Islet precursor cell (in vitro differentiated cells): ENCODE results near the gene AFDN.

ENCODE experiments used
- DNase-seq: peaks from one replicate; pipeline ENCODE4 v3.0.0-alpha.2; 2018

Gene AFDN

DNA sequence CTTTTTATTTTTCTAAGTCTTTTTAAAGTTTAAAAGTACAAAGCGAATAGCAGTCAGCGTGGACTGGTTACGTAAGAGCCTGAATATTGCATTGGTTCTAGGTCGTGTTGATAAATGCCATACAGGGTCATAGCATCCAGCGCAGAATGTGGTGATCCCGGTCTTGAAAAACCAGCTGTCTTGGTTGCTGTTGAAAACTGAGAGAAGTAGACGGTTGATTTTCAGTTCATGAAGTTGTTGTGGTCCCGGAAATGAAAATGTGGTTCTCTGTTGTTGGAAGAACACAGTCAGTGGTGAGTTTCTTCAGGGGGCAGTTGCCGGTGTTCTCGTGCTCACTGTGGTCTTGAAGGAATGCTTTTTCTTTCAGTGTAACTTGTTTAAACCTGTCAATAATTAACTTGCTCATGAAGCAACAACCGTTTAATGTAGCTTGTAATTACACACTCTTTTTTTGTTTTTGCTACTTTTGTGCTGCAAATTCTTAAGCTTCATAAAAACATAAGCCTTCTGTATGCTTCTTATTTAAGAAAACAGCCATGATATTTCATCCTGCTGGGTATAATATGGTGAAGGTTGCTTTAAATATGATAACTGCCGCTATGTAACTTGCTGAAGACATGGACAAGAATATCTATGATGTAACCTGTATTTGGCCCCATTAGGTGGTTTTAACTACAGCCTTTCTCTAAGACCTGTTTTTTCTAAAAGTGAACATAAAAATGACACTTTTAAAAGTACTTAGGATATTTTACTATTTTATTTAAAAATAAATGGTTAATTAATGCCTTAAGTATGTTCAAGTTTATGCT is 106.0 kb downstream of the AFDN start:
- no peak for DNase-seq

DNA sequence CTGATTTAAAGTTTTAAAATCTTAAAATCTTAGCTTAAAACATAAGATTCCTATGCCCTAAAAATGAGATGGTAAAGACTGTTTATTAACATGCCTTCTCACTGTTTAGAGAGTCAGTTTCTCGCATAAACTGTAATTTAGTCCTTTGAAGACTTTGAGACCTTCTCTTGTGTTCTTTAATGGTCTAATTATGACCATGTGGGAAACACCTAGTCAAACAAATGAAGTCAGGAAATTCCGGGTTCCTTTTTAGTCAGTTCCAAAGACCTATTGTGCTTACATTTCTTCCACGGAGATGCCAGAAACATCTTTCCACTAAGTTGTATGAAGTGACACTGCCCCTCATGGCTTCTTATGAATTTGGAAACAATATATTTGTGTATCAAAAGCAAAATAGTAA is 106.6 kb downstream of the AFDN start:
- DNase-seq = no peak

DNA sequence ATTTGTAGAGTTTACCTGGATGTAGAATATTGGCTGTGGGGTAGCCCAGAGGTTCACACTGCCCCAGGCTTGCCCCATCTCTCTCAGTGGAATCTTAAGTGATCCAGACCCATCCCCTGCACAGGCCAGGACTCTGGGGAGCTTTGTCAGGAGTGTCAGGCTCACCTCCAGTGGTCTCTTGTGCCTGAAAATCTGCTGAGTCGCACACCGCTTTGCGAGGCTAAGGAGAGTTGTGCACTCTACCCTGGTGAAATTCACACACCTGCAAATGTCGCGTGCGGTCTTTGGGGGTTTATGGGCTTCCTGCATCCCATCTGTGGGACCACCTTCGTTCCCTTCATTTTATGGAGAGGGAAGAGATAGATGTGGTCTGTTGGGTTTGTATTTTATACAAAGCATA is 107.1 kb downstream of the AFDN start:
- peak; percentile 83 for DNase-seq

DNA sequence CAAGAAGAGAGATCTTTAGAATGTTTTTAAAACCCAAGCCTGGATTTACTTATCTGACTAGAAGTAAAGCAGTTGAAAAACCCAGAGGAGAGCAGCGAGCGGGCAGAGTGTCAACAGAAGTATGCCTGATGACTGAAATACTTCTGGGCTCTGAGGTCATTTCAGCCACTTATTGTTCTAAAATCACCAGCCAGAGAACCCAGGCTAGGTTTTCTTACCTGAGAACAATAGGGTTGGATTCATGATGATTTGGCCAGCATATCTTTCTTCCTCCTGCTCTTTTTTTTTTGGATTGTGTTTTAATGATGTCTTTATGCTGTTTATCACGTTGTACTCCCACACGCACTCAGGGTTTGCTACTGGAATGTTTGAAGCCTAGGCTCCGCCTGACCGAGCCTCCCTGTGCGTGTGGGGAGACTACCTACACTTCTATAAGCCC is 107.7 kb downstream of the AFDN start:
- DNase-seq = no peak

DNA sequence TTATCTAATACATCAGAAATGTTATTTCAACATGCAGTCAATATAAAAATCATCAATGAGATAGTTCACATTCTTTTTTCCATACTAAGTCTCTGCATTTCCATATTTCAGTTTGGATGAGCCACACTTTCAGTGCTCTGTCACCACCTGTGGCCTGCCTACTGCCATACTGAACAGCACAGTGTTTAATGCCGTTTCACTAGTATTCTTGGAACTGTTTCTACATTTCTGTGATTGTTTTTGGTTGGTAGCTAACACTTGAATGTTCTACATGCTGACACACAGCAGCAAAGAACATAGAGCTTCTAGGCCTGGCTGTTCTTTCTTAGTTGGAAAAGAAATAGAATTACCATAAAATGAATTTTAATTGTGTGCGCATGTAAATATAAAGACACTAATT is 109.3 kb downstream of the AFDN start:
- no peak for DNase-seq

DNA sequence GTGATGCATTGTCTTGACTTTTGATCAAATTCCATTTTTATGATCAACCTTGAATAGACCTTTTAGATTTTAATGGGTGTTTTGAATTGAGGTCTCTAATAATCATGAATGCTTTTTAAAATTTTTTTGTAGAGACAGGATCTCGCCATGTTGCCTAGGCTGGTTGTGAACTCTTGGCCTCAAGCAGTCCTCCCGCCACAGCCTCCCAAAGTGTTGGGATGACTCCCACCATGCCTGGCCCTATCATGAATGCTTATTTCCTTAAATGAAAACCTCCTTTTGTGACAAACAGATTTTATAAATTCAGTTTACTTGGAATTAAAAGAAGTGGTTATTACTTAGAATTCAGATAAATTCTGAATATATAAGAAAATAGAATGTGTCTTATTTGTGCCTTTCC is 110.6 kb downstream of the AFDN start:
- no peak for DNase-seq

DNA sequence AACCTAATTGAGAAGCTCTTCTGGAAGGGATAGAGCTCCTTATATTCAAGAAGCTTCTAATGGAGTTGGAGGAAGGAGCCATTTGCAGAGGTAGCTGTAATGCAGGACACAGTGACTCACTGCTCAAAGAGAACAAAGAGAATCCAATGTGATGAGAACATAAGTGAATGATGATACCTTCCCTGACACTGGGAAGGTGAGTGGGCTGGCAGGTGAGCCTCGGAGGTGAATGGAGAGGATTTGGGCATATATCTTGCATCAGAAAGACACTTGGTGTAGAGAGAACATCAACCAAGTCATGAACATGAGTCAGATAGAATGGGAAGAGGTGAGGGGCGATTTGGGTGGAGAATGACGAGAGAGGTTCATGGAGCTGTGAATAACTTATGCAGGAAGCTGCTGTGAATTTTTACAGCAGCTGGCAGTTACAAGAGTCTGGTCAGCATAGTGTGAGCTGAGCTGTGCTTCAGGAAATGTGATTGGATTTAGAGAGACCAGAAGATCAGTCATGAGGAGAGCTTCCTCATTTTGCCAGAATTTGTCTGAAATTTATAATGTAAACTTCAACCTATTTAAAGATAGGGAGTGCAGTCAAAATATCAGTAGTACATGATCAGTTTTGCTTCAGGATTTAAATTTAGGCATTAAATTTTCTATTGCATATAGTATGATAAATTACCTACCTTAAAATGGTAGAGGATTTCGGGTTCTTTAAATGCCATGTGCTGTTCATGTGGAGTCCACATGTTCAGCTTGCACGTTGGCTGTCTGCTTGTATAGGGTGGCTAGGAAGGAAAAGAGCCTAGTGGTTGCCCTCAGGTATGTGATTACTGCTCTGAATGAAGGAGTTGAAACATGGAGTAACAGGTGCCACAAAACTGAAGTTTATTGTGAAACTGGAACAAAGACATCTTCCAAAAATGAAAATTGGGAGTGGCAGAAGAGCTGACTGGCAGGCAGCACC is 111.5 kb downstream of the AFDN start:
- peak; percentile 86 for DNase-seq

DNA sequence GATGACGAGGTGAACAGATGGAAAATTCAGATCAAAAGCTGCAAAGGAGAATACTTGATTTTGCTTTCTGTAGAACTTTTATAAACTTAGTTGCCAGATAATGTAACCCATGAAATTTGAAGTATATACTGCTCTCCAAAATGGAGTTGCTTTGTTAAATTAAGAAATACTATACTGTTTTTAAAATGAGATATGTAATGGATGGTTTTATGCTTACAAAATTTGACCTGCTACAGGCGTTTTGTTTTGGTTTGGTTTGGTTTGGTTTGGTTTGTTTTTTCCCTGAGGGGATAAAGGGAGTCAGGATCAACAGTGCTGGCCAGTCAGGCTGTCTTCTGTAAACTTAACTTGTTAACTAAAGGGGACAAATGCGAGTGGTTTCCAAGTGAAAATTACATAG is 115.1 kb downstream of the AFDN start:
- no peak for DNase-seq

DNA sequence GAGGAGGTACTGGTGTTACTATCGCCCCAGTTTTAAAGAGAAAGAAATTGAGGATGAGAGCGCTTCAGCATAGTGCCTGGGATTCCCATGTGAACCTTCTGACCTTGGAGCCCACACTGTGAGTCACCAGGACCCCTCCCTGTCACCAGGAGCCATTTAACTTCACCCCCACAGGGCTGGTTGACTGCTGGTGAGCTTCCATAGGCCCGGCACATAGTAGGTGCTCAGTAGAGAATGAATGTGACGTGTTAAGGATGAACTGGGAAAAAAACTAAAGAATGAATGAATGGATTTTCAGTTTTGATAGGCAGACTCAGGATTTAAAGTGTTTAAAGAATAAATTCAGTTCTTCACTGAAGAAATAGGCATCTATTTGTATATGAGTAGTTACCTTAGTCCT is 117.4 kb downstream of the AFDN start:
- DNase-seq = no peak

DNA sequence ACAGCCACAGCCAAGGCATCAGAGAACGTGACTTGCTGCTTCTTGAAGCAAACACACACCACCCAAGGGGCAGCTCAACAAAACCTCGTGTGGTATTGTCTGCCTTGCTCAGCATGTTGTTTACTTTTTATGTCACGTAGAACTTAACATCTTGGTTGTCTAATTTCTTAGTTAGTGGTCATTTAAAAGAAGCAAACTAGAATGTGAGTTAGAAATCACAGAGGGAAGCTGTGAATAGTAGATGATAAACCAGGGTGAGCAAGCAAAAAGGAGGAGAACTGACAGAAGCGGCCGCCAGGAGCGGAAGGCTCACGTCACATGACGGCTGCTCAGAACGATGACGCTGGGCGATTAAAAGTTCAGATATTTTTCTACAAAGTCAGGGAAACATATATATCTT is 119.3 kb downstream of the AFDN start:
- no peak for DNase-seq

DNA sequence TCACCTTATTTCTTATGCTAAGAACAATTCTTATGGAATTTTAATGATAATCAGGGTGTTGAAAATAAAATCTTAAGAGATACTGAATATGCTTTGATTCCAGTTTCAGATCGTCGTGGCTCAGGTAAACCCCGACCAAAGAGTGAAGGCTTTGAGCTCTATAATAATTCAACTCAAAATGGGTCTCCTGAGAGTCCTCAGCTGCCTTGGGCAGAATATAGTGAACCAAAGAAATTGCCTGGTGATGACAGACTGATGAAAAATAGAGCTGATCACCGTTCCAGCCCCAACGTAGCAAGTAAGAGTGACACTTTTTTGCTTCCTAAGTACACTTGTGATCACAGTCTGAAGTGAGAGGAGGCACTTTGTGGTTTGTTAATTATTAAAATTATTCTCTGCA is 119.9 kb downstream of the AFDN start:
- DNase-seq = no peak

DNA sequence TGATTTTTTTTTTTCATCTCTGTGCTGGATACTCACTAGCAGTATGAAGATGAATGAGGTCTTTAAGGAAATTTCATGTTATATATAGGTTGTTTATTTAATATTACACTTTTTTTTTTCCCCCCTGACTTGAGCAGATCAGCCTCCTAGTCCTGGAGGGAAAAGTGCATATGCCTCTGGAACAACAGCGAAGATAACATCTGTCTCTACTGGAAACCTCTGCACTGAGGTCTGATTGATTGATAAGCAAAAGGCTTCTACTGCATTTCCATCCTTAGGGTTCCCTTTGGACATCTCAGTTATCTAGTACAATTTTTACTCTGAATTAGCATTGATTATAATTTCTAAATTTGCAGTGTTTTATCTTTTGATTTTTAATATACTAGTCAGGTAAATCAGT is 121.0 kb downstream of the AFDN start:
- DNase-seq = no peak

DNA sequence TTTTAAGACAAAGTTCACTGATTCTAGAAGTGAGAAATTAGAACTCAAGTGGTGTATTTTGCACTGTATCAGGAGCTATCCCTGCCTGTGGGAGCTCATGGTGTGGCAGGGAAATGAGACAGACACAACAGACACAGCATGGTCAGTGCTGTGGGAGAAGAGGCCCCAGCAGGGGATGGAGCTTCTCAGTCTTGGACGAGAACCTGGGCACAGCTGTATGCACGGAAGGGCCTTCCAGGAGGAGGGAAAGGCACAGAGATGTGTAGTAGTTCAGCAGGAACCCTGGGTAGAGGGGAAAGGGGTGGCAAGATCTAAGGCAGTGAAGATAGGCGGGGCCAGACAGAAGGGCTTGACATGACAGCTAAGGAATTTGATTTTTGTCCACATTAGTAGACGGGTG is 122.0 kb downstream of the AFDN start:
- no peak for DNase-seq

DNA sequence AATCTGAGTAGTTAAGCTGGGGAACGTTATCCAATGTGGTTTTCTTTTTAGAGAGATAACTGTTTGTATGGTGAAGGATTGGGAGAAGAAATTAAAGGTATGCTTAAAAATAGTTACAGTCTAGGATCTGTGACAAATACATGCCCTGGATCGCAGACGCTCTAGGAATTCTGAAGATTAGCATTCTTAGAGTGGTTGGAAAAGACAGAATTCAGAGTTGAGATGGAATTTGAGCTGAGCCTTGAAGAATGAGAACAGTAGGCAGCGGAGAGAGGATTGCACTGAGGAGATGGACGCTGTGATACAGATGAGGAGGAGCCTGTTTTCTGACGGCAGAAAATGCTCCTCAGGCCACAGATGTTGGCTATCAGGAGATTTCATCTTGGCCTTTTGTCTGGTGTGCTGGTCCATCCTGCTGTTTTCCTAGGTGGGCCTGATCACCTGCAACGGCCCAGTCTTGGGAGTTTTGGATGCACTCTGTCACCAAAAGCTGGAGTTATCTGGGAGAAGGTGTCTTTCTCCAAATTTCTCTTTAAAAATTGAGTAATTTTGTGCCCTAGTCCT is 122.5 kb downstream of the AFDN start:
- no peak for DNase-seq

DNA sequence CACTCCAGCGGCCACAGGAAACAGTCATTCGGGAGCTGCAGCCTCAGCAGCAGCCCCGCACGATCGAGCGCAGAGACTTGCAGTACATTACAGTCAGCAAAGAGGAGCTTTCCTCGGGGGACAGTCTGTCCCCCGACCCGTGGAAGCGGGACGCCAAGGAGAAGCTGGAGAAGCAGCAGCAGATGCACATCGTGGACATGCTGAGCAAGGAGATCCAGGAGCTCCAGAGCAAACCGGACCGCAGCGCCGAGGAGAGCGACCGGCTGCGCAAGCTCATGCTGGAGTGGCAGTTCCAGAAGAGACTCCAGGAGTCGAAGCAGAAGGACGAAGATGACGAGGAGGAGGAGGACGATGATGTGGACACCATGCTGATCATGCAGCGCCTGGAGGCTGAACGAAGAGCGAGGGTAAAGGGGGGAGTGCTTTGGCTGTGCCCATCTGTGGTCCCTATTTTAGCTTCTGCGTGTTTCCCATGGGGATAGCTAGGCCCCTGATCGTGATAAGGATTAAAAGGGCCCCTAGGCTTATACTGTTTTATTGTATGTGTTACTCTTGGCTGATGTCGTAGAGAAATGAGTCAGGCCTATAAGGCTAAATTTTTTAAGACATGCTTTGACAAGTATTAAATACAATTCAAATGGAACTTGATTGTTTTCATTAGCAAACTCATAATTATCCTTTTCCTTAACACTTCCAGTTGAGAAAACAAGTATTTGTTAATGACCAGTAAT is 125.2 kb downstream of the AFDN start:
- no peak for DNase-seq

DNA sequence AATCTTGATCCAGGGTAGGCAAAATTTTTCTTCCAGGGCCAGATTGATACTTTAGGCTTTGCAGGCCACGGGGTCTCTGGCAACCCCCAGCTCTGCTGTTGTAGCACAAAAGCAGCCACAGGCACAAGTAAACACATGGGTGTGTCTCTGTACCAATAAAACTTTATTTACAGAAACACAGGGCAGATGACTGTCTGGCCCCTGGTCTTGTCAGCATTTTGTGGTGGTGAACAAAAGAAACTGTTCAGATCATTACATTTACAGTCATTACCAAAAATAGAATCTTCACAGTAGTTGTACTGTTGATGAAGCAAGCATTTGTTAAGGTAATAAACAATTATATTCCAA is 125.8 kb downstream of the AFDN start:
- no peak for DNase-seq

DNA sequence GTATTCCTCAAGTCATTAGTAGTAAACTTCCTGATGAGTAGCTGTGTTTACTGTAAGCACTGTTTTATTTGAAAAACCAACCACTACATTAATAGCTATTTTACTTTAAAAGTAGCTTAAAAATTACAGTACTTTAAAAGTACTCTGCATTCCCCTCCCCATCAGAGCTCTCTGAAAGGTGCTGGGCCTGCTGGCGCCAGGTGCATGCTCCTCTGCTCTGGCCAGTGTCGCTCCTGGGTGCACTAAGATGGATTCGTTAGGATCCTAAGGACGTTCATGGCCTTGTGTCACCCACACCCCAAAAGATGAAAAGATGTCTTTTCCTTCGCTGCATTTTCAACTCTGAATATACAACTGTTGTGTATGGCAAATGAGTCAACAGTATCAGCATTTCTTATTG is 126.8 kb downstream of the AFDN start:
- DNase-seq = no peak

DNA sequence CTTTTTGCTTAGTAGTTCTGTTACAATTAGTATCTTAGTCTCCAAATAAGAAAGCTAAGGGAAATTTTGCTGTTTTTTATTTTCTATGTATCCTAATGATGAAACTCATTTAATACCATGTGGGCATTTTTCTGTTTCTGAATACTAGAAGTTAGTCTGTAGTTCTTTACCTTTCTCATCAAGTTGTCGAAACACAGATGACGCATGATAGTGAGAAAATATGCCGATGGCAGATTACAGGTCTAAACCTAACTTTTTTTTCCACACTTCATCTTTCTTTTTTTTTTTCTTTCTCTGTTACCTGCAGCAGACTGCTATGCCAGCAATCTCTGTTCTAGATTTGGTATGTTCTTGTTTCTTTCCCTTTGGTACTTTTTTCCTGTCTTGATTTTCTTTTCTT is 127.4 kb downstream of the AFDN start:
- DNase-seq = no peak

DNA sequence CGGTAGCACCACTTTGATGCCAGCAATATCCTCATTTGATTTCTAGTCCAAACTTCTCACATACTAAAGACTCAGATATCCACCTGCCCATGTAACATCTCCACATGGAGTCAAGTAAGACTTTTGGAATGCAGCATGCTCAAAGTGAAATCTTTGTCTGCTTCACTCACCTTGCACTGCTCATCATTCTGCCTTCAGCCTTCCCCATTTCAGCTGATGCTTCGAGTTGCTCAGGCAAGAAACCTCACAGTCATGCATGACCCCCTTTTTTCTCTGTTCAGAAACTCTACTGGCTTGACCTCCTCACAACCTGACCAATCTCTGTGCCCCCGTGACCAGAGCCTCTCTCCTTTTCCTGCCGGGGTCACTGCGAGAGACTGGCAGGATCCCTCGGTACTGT is 129.8 kb downstream of the AFDN start:
- DNase-seq = no peak

DNA sequence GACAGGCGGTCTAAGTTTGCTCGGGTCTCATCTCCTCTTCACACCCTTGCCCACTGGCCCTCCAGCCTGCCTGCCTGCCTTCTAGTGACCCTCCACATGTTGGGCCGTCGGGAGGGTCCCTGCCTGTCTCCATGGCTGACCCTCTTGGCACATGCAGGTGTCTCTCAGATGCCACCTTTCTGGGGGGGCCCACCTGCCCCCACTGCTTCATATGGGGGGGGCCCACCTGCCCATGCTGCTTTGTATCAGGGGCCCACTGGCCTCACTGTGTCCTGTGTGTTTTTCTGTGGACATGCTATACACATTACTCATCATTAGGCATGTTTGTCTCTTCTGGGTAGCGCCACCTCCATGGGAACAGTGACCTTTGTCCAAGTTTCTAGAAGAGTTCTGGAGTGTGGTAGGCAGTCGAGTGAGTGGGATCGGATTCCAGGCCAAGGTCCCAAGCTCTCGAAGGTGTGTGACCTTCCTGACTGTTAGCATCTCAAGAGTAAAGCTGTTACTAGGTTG is 130.3 kb downstream of the AFDN start:
- peak; percentile 76 for DNase-seq

DNA sequence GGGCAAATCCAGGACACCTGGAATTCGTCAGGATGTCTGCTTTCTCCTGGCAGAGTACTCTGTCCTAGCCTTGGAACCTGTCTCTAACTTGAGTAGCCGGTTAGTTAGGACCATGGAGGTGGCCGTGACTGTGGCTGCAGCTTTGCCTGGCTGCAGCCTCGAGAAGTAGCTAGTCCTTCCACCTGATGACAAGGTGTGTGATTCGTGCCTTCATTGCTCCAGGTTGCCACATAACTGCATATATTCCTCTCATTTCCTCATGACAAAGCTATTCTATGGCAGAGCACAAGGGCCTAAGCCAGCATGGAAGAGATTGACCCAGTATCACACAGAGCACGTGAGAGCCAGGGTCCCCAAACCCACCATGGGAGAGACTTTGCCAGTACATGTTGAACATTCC is 130.9 kb downstream of the AFDN start:
- DNase-seq = no peak

DNA sequence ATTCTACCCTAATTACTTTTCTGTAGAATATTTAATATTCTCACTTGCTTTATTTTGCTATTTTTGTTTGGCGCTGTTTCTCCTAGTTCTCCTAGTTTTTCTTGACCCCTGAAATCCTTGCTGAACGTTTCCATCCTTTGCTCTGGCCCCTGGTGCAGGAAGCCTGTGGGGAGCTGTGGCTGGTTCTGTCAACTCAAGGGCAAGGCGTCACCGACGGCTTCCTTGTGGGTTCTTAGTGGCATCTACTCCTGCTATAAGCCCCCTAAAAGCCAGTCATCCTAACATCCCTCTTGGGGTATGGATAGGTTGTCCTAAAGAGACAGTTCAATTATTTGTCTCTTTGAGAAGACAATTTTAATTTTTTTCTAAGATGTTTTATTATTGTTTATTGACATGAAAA is 133.9 kb downstream of the AFDN start:
- DNase-seq = no peak

DNA sequence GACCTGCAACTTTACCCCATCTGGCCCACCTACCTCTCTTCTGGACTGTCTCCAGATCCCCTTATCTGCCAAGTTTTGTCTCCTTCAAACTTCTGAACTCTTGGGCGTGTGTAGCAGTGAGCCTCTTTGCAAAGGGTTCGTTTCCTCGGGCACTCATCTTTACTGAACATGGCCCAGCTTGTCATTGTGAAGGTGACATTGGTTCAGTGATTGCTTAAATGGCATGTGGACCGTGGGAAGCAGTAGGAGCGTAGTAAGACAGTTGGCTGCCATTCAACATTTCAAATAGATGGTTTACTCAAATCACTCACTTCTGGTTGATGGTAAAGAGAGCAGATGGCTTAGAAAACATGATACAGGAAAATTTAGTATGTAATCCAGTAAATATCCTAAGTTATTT is 136.0 kb downstream of the AFDN start:
- no peak for DNase-seq
